GM13977 (cell line): ENCODE data around the gene CMIP.

Experiments
- DNase-seq: peaks from one replicate; pipeline ENCODE4 v3.0.0; 2012; ENCODE audit warnings: low spot score
- CTCF ChIP-seq: IDR thresholded peaks from 2 replicates; pipeline ENCODE4 v1.5.1; 2012; ENCODE audit warnings: mild to moderate bottlenecking, control low read depth; ENCODE audit not compliant: insufficient read depth; ENCODE audit errors: extremely low read depth, missing control alignments
- in situ Hi-C: fragments of 300-500 bp; cut with MboI; formaldehyde crosslinking; loops from one replicate; pipeline ENCODE4 v1.12.0; 2022; ENCODE audit warnings: low sequenced_read_pairs, low pct_unique_long_range_greater_than_20kb, mixed read lengths, inconsistent platforms; ENCODE audit not compliant: unreplicated experiment

The CMIP gene

GRCh38 chr16:81461766-81462165 is 17.2 kb downstream of the CMIP start:
- TF ChIP-seq CTCF, result no peak
- DNase-seq, result no peak
- in situ Hi-C loops, result no loop called here

DNA sequence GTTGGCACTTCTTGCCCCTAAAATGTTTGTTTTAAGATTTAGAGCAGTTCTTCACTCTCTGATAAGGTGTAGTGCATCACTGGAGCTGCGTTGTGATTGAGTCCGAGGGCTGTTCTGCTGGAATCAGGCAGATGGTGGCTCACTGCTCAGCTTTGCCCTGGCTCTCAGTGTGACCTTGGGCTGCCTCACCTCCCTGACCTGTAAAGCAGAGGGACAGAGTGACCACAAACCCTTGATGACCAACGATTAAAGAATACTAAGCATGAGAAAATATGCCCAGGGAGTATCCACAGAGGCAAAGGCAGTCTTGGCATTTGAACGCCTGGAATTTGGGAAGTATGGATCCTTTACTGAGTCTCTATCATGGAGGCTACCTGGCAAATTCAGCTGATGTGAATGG is 18.1 kb downstream of the CMIP start:
- no peak for TF ChIP-seq CTCF
- in situ Hi-C loops, result no loop called here
- no peak for DNase-seq

GRCh38 chr16:81463296-81463890 is 18.8 kb downstream of the CMIP start:
- in situ Hi-C loops, result no loop called here
- no peak for TF ChIP-seq CTCF
- no peak for DNase-seq

GRCh38 chr16:81464279-81464678 is 19.7 kb downstream of the CMIP start:
- no peak for TF ChIP-seq CTCF
- in situ Hi-C loops, result no loop called here
- no peak for DNase-seq

DNA sequence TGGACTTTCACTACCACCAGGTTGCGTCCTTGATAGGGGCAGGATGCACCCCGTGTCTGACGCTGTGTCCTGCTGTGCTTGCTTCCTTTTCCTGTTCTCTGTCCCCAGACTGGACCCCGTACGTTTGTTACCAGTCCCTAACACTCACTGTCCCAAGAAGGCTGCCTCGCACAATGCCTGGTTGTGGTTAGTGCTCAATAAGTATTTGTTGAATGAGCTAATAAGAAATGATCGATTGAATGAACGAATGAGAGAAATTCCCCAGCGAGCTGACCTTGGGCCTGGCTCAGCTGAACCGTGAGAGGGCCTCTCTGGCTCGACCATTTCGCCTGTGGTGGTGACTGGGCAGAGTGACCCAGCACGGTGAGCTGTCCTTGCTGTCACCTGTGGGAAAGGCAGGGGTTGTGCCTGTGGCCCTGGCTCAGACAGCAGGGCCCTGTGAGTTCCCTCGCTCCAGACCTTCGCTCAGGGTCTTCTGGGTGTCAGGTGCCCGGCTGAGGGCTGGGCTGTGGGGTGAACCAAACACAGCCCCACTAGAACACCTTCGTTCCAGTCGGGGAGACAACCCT is 20.9 kb downstream of the CMIP start:
- TF ChIP-seq CTCF, result no peak
- no peak for DNase-seq
- in situ Hi-C loops, result no loop called here

DNA sequence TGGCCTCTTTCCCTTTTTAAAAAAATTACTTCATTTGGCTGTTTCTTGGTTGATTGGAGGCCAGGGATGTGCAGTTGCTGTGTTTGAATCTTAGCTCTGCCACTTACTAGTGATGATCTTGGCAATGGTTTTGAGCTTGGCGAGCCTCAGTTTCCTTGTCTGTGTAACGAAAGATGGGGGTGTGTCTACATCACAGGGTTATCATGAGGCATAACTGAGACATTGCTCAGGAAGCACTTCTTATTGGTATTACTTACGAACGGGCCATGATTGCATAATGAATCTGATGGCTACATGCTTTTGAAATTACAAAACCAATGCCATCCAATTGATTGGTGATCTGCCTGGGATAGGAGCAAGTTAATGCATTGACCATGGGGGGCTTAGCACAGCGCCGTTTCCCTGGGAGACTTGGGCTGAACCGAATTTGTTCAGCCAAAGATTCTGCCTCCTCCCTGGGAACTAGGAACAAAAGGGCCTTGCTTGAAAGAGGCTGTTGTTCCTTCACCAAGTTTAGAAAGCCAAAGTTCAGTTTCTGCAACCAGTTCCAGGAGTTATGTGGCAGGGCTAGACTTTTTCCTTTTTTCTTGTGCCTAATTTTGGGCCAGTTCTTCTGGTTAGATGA is 21.9 kb downstream of the CMIP start:
- in situ Hi-C loops, result no loop called here
- no peak for TF ChIP-seq CTCF
- DNase-seq, result no peak
